ENCODE measurements around the gene USP2. TPM values are rescaled to one million over a fixed set of nuclear protein-coding genes. Genes with fewer than 3 reads are reported as not detected.
A peak's percentile ranks its signal among the peaks of the same experiment; 100 is the strongest.

The USP2 gene
- total and polyA plus RNA-seq, 4 experiments from 2014 or later: 0.17 to 0.22 (median 0.21) TPM; not detected in 1

GRCh38 chr11:119362741-119363080, 18.8 kb downstream of the USP2 start:
- Histone ChIP-seq H3K27ac (ENCODE audit: low read depth, low read length) (no peak overlapping the region), H3K27me3 (ENCODE audit: insufficient read depth, low read length) (peaks cover 14% of the 10 kb centered on the region), H3K4me1 (ENCODE audit: insufficient read depth, low read length) (peaks cover 7% of the 10 kb centered on the region), H3K9me3 (ENCODE audit: control insufficient read depth in 1 of 2, low read length in 2 of 2) (no peaks in the 10 kb centered on the region), H3K36me3 (ENCODE audit: insufficient read depth, low read length) (no peaks in the 10 kb centered on the region), H3K4me3 (ENCODE audit: low read length in 2 of 2) (no peak overlapping the region)
- peak overlapping the region in 4 of 8 donors; percentile 6 to 75 (median 48) for H3K4me3 Mint-ChIP-seq
- intact Hi-C loops (cut with micrococcal nuclease): no loop called here
- H3K27me3 Mint-ChIP-seq: peaks cover 26 to 34% of the 10 kb centered on the region in 2 donors
- no peaks in the 10 kb centered on the region for H3K36me3 Mint-ChIP-seq
- CTCF ChIA-PET (ENCODE audit: partially characterized antibody): interaction anchor here (1.8 to 2.8 kb wide), 2 partner anchors 18 to 112 kb away, joined by 4 to 10 read pairs; partner anchors contain the start of gene USP2
- no peaks in the 10 kb centered on the region for H3K9me3 Mint-ChIP-seq
- peaks cover 5 to 20% (median 9%) of the 10 kb centered on the region in 4 donors for H3K4me1 Mint-ChIP-seq
- POLR2A ChIA-PET (ENCODE audit: partially characterized antibody): no interaction called here
- H3K27ac Mint-ChIP-seq: no peak overlapping the region
- no peak for DNase-seq

GRCh38 chr11:119361941-119362725, 19.4 kb downstream of the USP2 start:
- Histone ChIP-seq H3K9me3 (ENCODE audit: control insufficient read depth in 1 of 2, low read length in 2 of 2) (no peaks in the 10 kb centered on the region), H3K4me3 (ENCODE audit: low read length in 2 of 2) (no peak overlapping the region), H3K4me1 (ENCODE audit: insufficient read depth, low read length) (peaks cover 7% of the 10 kb centered on the region), H3K36me3 (ENCODE audit: insufficient read depth, low read length) (no peaks in the 10 kb centered on the region), H3K27me3 (ENCODE audit: insufficient read depth, low read length) (peaks cover 14% of the 10 kb centered on the region), H3K27ac (ENCODE audit: low read depth, low read length) (no peak overlapping the region)
- ChIA-PET CTCF (ENCODE audit: partially characterized antibody) (interaction anchor here (1.8 to 2.8 kb wide), 2 partner anchors 19 to 113 kb away, joined by 4 to 10 read pairs; partner anchors contain the start of gene USP2), POLR2A (ENCODE audit: partially characterized antibody) (no interaction called here)
- no peak for DNase-seq
- Mint-ChIP-seq H3K27me3 (peaks cover 21 to 32% of the 10 kb centered on the region in 2 donors), H3K4me3 (peak overlapping the region in 3 of 8 donors; percentile 29 to 68 (median 41)), H3K4me1 (peaks cover 5 to 24% (median 11%) of the 10 kb centered on the region in 4 donors), H3K9me3 (no peaks in the 10 kb centered on the region), H3K27ac (peak overlapping the region in 2 of 7 donors; percentile 17 to 64), H3K36me3 (no peaks in the 10 kb centered on the region)
- intact Hi-C loops (cut with micrococcal nuclease): no loop called here

- H3K27me3 Mint-ChIP-seq: peaks cover 13 to 25% of the 10 kb centered on the region in 2 donors
- Histone ChIP-seq H3K4me3 (ENCODE audit: low read length in 2 of 2) (no peak overlapping the region), H3K9me3 (ENCODE audit: control insufficient read depth in 1 of 2, low read length in 2 of 2) (no peaks in the 10 kb centered on the region), H3K36me3 (ENCODE audit: insufficient read depth, low read length) (no peaks in the 10 kb centered on the region), H3K27me3 (ENCODE audit: insufficient read depth, low read length) (peaks cover 14% of the 10 kb centered on the region), H3K27ac (ENCODE audit: low read depth, low read length) (no peak overlapping the region), H3K4me1 (ENCODE audit: insufficient read depth, low read length) (peaks cover 7% of the 10 kb centered on the region)
- ChIA-PET POLR2A (ENCODE audit: partially characterized antibody) (no interaction called here), CTCF (ENCODE audit: partially characterized antibody) (interaction anchor here (0.8 to 2.8 kb wide), 3 partner anchors 20 to 368 kb away, joined by 3 to 10 read pairs (median 4); partner anchors contain the start of genes NECTIN1 and USP2)
- peak overlapping the region in 1 of 7 donors; percentile 63 for H3K27ac Mint-ChIP-seq
- H3K4me3 Mint-ChIP-seq: no peak overlapping the region
- intact Hi-C loops (cut with micrococcal nuclease): no loop called here
- peaks cover 6 to 30% (median 12%) of the 10 kb centered on the region in 4 donors for H3K4me1 Mint-ChIP-seq
- no peaks in the 10 kb centered on the region for H3K36me3 Mint-ChIP-seq
- H3K9me3 Mint-ChIP-seq: no peaks in the 10 kb centered on the region
- DNase-seq: no peak
These were observed 20.3 kb downstream of the USP2 start for GRCh38 chr11:119361056-119361787.

GRCh38 chr11:119359365-119360214, 21.9 kb downstream of the USP2 start:
- Histone ChIP-seq H3K27me3 (ENCODE audit: insufficient read depth, low read length) (peaks cover 4% of the 10 kb centered on the region), H3K36me3 (ENCODE audit: insufficient read depth, low read length) (no peaks in the 10 kb centered on the region), H3K27ac (ENCODE audit: low read depth, low read length) (no peak overlapping the region), H3K4me1 (ENCODE audit: insufficient read depth, low read length) (peaks cover 9% of the 10 kb centered on the region), H3K4me3 (ENCODE audit: low read length in 2 of 2) (no peak overlapping the region), H3K9me3 (ENCODE audit: control insufficient read depth in 1 of 2, low read length in 2 of 2) (no peaks in the 10 kb centered on the region)
- no peak for DNase-seq
- peaks cover 4 to 15% of the 10 kb centered on the region in 2 donors for H3K27me3 Mint-ChIP-seq
- H3K4me3 Mint-ChIP-seq: no peak overlapping the region
- no peak overlapping the region for H3K27ac Mint-ChIP-seq
- CTCF ChIA-PET (ENCODE audit: partially characterized antibody): interaction anchor here (0.7 to 4.7 kb wide), 4 partner anchors 9 to 37 kb away, joined by 3 to 179 read pairs (median 5); partner anchors contain the start of gene USP2
- intact Hi-C loops (cut with micrococcal nuclease): no loop called here
- peaks cover 8 to 27% (median 12%) of the 10 kb centered on the region in 4 donors for H3K4me1 Mint-ChIP-seq
- no peaks in the 10 kb centered on the region for H3K9me3 Mint-ChIP-seq
- POLR2A ChIA-PET (ENCODE audit: partially characterized antibody): no interaction called here
- H3K36me3 Mint-ChIP-seq: no peaks in the 10 kb centered on the region

- intact Hi-C loops (cut with micrococcal nuclease): no loop called here
- Mint-ChIP-seq H3K4me3 (peak overlapping the region; percentile 39 to 80 (median 64)), H3K27ac (peak overlapping the region in 4 of 7 donors; percentile 28 to 87 (median 41))
These were observed 24.4 kb downstream of the USP2 start for GRCh38 chr11:119357074-119357473.

GRCh38 chr11:119356349-119357031, 25.0 kb downstream of the USP2 start:
- Histone ChIP-seq H3K4me3 (ENCODE audit: low read length in 2 of 2) (peak overlapping the region; percentile 59 to 78), H3K27ac (ENCODE audit: low read depth, low read length) (peak overlapping the region; percentile 23), H3K27me3 (ENCODE audit: insufficient read depth, low read length) (no peaks in the 10 kb centered on the region), H3K36me3 (ENCODE audit: insufficient read depth, low read length) (no peaks in the 10 kb centered on the region), H3K4me1 (ENCODE audit: insufficient read depth, low read length) (peaks cover 5% of the 10 kb centered on the region), H3K9me3 (ENCODE audit: control insufficient read depth in 1 of 2, low read length in 2 of 2) (no peaks in the 10 kb centered on the region)
- Mint-ChIP-seq H3K4me3 (peak overlapping the region; percentile 86 to 95 (median 91)), H3K27me3 (peaks cover 7 to 8% of the 10 kb centered on the region in 2 donors), H3K9me3 (no peaks in the 10 kb centered on the region), H3K36me3 (no peaks in the 10 kb centered on the region), H3K27ac (peak overlapping the region in 6 of 7 donors; percentile 75 to 94 (median 92)), H3K4me1 (peaks cover 3 to 11% (median 6%) of the 10 kb centered on the region in 4 donors)
- DNase-seq: peak; percentile 69 to 75 (median 72)
- CTCF ChIA-PET (ENCODE audit: partially characterized antibody): interaction anchor here (1.0 to 4.7 kb wide), 22 partner anchors 8 to 1419 kb away, joined by 3 to 179 read pairs (median 6); partner anchors contain the start of genes C1QTNF5, MFRP, NECTIN1 and RNF26
- intact Hi-C loops (cut with micrococcal nuclease): loop anchor here (1.0 kb wide), 3 partner anchors 18 to 178 kb away; partner anchors contain the start of gene USP2
- POLR2A ChIA-PET (ENCODE audit: partially characterized antibody): interaction anchor here (3.7 kb wide), 1 partner anchor 25 kb away, joined by 16 read pairs; the partner anchor contains the start of gene USP2

More at GRCh38 chr11:119357074-119357473, 24.4 kb downstream of the USP2 start:
- H3K36me3 ChIP-seq (ENCODE audit: insufficient read depth, low read length): no peaks in the 10 kb centered on the region
- no peaks in the 10 kb centered on the region for H3K9me3 ChIP-seq (ENCODE audit: control insufficient read depth in 1 of 2, low read length in 2 of 2)
- Mint-ChIP-seq H3K36me3 (no peaks in the 10 kb centered on the region), H3K27me3 (peaks cover 6 to 8% of the 10 kb centered on the region in 2 donors), H3K9me3 (no peaks in the 10 kb centered on the region), H3K4me1 (peaks cover 3 to 12% (median 6%) of the 10 kb centered on the region in 4 donors)
- H3K4me3 ChIP-seq (ENCODE audit: low read length in 2 of 2): no peak overlapping the region
- no peaks in the 10 kb centered on the region for H3K27me3 ChIP-seq (ENCODE audit: insufficient read depth, low read length)
- ChIA-PET POLR2A (ENCODE audit: partially characterized antibody) (interaction anchor here (3.7 kb wide), 1 partner anchor 24 kb away, joined by 16 read pairs; the partner anchor contains the start of gene USP2), CTCF (ENCODE audit: partially characterized antibody) (interaction anchor here (0.6 to 4.7 kb wide), 16 partner anchors 8 to 1420 kb away, joined by 4 to 179 read pairs (median 10); partner anchors contain the start of genes C1QTNF5, MFRP, NECTIN1 and USP2)
- DNase-seq: no peak
- H3K27ac ChIP-seq (ENCODE audit: low read depth, low read length): no peak overlapping the region
- H3K4me1 ChIP-seq (ENCODE audit: insufficient read depth, low read length): peaks cover 5% of the 10 kb centered on the region

Data from CD4-positive, alpha-beta memory T cell (primary cell).